H1 (cell line): ENCODE results near the gene HDAC3.

Experiments
- JUND ChIP-seq: IDR thresholded peaks from 2 replicates; pipeline ENCODE4 v1.6.1; 2011; ENCODE audit warnings: mild to moderate bottlenecking, improper control_type of control experiment, low read length
- POLR2AphosphoS5 ChIP-seq: IDR thresholded peaks from 2 replicates; pipeline ENCODE4 v1.6.1; 2011; ENCODE audit warnings: low read depth, low read length
- TAF1 ChIP-seq: IDR thresholded peaks from 2 replicates; pipeline ENCODE4 v1.6.1; 2011; ENCODE audit warnings: mild to moderate bottlenecking, low read depth, low read length
- TF ChIP-seq, protein P1 (sequence below), 3 experiments: IDR thresholded peaks; 1 replicate in 2 of 3; 2 replicates in 1 of 3; pipeline versions ENCODE4 v1.5.1 to v1.6.1; 2011; ENCODE audit warnings: low read length in 3 of 3, mild to moderate bottlenecking in 3 of 3, inconsistent platforms in 2 of 3, low read depth in 1 of 3, moderate library complexity in 1 of 3; ENCODE audit not compliant: insufficient read depth in 1 of 3; ENCODE audit errors: control extremely low read depth in 1 of 3

DNA sequence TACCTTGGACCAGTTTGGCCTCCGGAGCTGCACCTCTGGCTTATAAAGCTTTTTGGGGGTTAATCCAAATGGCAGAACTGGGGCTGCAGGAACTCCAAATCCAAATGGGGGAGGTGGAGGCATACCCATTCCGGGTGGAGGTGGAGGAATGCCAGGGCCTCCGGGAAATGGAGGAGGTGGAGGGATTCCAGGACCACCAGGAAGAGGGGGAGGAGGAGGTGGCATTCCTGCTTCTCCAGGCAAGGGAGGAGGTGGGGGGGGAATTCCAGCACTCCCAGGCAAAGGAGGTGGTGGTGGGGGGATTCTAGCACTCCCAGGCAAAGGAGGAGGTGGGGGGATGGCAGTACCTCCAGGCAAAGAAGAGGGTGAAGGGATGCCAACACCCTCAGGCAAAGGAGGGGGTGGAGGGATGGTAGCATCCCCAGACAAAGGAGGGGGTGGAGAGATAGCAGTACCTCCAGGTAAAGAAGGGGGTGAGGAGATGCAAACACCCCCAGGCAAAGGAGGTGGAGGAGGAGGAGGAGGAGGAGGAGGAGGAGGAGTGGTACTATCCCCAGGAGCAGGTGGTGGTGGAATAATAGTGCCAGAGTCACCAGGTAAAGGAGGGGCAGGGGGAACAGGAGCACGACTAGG, 63.0 kb downstream of the HDAC3 start:
- TF ChIP-seq TAF1 = no peak
- TF ChIP-seq JUND = no peak
- TF ChIP-seq, protein P1, sequence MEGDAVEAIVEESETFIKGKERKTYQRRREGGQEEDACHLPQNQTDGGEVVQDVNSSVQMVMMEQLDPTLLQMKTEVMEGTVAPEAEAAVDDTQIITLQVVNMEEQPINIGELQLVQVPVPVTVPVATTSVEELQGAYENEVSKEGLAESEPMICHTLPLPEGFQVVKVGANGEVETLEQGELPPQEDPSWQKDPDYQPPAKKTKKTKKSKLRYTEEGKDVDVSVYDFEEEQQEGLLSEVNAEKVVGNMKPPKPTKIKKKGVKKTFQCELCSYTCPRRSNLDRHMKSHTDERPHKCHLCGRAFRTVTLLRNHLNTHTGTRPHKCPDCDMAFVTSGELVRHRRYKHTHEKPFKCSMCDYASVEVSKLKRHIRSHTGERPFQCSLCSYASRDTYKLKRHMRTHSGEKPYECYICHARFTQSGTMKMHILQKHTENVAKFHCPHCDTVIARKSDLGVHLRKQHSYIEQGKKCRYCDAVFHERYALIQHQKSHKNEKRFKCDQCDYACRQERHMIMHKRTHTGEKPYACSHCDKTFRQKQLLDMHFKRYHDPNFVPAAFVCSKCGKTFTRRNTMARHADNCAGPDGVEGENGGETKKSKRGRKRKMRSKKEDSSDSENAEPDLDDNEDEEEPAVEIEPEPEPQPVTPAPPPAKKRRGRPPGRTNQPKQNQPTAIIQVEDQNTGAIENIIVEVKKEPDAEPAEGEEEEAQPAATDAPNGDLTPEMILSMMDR (IDR thresholded peaks at IDR 0.05; ENCODE audit: control extremely low read depth in 1 of 3, insufficient read depth in 1 of 3, low read depth in 1 of 3, low read length in 3 of 3) = no peak
- TF ChIP-seq POLR2AphosphoS5 = no peak
